ENCODE results near the gene BLOC1S3. TPM values are rescaled to one million over a fixed set of nuclear protein-coding genes. Genes with fewer than 3 reads are reported as not detected.

The BLOC1S3 gene
- total and polyA plus RNA-seq, 4 donors, result 2.3 to 15.1 (median 8.3) TPM

DNA sequence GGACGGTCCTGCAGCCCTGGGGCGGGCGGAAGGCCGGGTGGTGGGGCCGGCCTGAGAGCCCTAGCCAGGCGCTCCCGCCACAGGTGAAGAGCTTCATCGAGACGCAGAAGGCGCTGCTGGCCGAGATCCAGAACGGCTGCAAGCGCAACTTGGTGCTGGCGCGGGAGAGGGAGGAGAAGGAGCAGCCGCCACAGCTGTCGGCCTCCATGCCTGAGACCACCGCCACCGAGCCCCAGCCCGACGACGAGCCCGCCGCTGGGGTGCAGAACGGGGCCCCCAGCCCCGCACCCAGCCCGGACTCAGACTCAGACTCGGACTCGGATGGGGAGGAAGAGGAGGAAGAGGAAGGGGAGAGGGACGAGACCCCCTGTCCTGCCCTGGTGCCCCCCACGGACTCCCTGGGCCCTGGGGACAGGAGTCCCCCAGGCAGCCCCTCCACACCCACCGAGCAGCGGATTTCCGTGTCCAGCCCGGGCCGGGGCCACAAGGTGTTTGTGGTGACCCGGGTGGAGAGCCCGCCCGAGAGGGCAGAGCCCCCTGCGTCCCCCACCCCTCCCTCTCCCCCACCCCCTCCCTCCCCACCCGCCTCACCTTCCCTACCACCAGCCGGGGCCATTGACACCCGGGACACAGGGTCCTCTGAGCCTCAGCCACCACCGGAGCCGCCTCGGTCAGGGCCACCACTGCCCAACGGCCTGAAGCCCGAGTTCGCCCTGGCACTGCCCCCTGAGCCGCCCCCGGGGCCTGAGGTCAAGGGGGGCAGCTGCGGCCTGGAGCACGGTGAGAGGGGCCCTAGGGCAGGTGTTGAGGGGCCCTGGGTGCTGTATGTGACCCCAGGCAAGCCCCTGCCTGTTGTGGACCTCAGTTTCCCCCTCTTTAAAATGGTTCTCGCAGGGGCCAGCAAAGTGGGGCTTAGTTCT, 33.1 kb upstream of the BLOC1S3 start:
- Histone ChIP-seq H3K9me3 (ENCODE audit: control insufficient read depth, insufficient read depth, low read length) (no peaks in the 10 kb centered on the region), H3K4me3 (ENCODE audit: low read depth, low read length) (no peak overlapping the region), H3K27ac (ENCODE audit: low read depth, low read length) (no peak overlapping the region), H3K36me3 (ENCODE audit: control insufficient read depth, insufficient read depth, low read length) (peaks cover 85% of the 10 kb centered on the region), H3K27me3 (ENCODE audit: control insufficient read depth, insufficient read depth, low read length) (peaks cover 1% of the 10 kb centered on the region), H3K4me1 (ENCODE audit: control insufficient read depth, insufficient read depth, low read length) (peaks cover 7% of the 10 kb centered on the region)
- no peak for DNase-seq (ENCODE audit: low read depth in 4 of 6, low spot score in 6 of 6)
- 93% methylated on average over 37 of the region's 54 CpGs for WGBS (ENCODE audit: insufficient coverage)

DNA sequence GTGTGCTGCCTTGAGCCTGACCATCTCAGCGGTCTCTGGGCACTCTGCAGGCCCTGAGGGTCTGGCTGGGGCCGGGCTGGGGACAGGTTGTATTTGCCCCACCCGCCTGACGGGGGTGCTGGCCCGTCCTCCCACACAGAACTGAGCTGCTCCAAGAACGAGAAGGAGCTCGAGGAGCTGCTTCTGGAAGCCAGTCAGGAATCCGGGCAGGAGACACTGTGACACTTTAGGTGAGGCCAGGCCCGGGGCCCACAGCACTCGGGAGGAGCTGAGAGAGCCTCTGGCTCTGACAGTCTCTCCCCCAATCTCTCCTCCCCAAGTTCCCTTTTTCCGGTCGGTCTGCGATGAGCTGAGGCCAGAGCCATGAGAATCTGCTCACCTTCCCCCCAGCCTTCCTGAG, 32.3 kb upstream of the BLOC1S3 start:
- WGBS (ENCODE audit: insufficient coverage), result 71% methylated on average over 13 of the region's 13 CpGs
- Histone ChIP-seq H3K4me1 (ENCODE audit: control insufficient read depth, insufficient read depth, low read length) (peaks cover 8% of the 10 kb centered on the region), H3K27ac (ENCODE audit: low read depth, low read length) (no peak overlapping the region), H3K4me3 (ENCODE audit: low read depth, low read length) (no peak overlapping the region), H3K27me3 (ENCODE audit: control insufficient read depth, insufficient read depth, low read length) (peaks cover 8% of the 10 kb centered on the region), H3K36me3 (ENCODE audit: control insufficient read depth, insufficient read depth, low read length) (peaks cover 82% of the 10 kb centered on the region), H3K9me3 (ENCODE audit: control insufficient read depth, insufficient read depth, low read length) (no peaks in the 10 kb centered on the region)
- no peak for DNase-seq (ENCODE audit: low read depth in 4 of 6, low spot score in 6 of 6)

DNA sequence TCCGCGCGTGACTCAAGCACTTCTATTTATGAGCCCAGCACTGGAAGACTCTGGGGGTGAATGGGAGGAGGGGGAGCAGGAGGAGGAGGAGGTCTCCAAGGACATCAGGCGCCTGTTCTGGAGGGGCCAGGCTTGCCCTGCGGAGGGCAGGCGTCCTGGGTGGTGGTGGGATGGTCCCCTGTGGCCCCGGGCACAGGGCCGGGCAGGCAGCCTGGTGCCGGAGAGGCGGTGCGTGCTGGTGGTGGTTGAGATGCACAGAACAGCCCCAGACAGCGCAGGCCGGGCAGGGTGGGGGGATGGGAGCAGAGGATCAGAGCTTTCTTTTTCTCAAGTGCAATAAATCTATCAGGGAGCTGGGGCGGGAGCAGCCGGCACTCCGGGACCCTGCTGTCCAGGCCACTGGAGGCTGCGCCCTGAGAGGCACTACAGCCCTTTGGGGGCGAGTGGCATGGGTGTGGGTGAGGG, 31.8 kb upstream of the BLOC1S3 start:
- WGBS (ENCODE audit: insufficient coverage), result 59% methylated on average over 13 of the region's 18 CpGs
- Histone ChIP-seq H3K9me3 (ENCODE audit: control insufficient read depth, insufficient read depth, low read length) (no peaks in the 10 kb centered on the region), H3K36me3 (ENCODE audit: control insufficient read depth, insufficient read depth, low read length) (peaks cover 79% of the 10 kb centered on the region), H3K4me3 (ENCODE audit: low read depth, low read length) (no peak overlapping the region), H3K27ac (ENCODE audit: low read depth, low read length) (no peak overlapping the region), H3K27me3 (ENCODE audit: control insufficient read depth, insufficient read depth, low read length) (peaks cover 14% of the 10 kb centered on the region), H3K4me1 (ENCODE audit: control insufficient read depth, insufficient read depth, low read length) (peaks cover 13% of the 10 kb centered on the region)
- DNase-seq (ENCODE audit: low read depth in 4 of 6, low spot score in 6 of 6), result no peak

DNA sequence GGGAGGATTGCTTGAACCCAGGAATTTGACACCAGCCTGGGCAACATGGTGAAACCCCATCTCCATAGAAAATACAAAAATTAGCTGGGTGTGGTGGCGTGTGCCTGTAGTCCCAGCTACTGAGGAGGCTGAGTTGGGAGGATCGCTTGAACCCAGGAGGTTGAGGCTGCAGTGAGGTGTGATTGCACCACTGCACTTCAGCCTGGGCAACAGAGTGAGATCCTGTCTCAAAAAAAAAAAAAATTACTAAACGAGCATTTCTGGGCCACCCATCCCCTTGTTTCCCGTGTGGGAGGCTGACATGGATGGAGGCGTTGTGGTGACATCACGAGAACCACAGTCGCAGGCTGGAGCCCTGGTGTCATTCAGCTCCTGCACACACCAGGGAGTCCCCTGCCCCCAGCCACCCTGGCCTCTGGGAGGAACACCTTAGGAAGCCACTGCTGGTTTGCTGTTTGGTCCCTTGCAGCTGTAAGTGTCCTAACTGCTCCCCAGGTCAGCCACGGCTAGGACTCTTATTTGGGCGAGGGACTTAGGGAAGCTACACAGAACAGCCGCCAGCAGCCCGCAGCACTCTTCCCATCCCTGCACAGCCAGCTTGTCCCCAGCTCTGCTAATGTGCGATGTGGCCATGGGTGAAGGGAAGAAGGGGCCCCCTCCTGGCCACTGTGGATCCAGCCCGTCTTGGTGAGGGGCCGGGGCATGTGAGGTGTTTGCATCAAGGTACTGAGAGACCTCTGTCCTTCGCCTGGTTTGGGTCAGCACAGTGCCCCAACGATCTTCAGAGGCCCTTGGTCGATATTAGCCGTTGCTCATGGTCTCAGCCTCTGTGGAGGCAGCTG, 30.5 kb upstream of the BLOC1S3 start:
- Histone ChIP-seq H3K36me3 (ENCODE audit: control insufficient read depth, insufficient read depth, low read length) (peaks cover 66% of the 10 kb centered on the region), H3K9me3 (ENCODE audit: control insufficient read depth, insufficient read depth, low read length) (no peaks in the 10 kb centered on the region), H3K4me3 (ENCODE audit: low read depth, low read length) (no peak overlapping the region), H3K27me3 (ENCODE audit: control insufficient read depth, insufficient read depth, low read length) (peaks cover 24% of the 10 kb centered on the region), H3K27ac (ENCODE audit: low read depth, low read length) (no peak overlapping the region), H3K4me1 (ENCODE audit: control insufficient read depth, insufficient read depth, low read length) (peaks cover 26% of the 10 kb centered on the region)
- no peak for DNase-seq (ENCODE audit: low read depth in 4 of 6, low spot score in 6 of 6)
- WGBS (ENCODE audit: insufficient coverage), result 87% methylated on average over 13 of the region's 18 CpGs

DNA sequence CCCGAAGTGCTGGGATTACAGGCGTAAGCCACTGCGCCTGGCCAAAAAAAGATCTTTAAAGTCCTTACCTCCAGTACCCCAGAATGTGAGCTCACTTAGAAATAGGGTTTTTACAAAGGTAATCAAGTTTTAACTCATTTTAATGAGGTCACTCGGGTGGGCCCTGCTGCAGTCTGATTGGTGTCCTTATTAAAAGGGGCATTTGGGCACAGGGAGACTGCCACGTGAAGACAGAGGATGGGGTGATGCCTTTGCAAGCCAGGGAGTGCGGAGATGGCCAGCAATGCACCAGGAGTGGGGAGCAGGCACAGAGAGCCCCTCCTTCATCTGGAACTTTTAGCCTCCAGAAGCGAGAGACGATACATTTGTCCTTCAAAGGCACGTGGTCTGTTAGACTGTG, 29.5 kb upstream of the BLOC1S3 start:
- WGBS (ENCODE audit: insufficient coverage), result 88% methylated on average over 6 of the region's 9 CpGs
- no peak for DNase-seq (ENCODE audit: low read depth in 4 of 6, low spot score in 6 of 6)
- Histone ChIP-seq H3K27me3 (ENCODE audit: control insufficient read depth, insufficient read depth, low read length) (peaks cover 28% of the 10 kb centered on the region), H3K9me3 (ENCODE audit: control insufficient read depth, insufficient read depth, low read length) (no peaks in the 10 kb centered on the region), H3K4me3 (ENCODE audit: low read depth, low read length) (no peak overlapping the region), H3K4me1 (ENCODE audit: control insufficient read depth, insufficient read depth, low read length) (peaks cover 36% of the 10 kb centered on the region), H3K27ac (ENCODE audit: low read depth, low read length) (no peak overlapping the region), H3K36me3 (ENCODE audit: control insufficient read depth, insufficient read depth, low read length) (peaks cover 55% of the 10 kb centered on the region)

DNA sequence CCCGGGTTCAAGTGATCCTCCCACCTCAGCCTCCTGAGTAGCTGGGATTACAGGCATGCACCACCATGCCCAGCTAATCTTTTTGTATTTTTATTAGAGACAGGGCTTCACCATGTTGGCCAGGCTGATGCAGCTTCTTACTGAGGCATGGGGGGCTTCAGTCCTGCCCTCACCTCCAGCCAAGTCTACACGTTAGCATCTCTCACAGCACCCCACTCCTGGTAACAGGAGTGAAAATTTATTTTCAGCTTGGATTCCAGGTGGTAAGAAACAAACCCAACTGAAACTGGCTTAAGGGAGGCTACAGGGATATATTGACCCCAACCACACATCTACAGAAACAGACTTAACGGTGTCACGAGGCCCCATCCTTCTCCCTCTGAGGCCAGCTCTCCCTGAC, 28.4 kb upstream of the BLOC1S3 start:
- H3K27ac ChIP-seq (ENCODE audit: low read depth, low read length), result no peak overlapping the region
- H3K27me3 ChIP-seq (ENCODE audit: control insufficient read depth, insufficient read depth, low read length), result peaks cover 31% of the 10 kb centered on the region
- H3K9me3 ChIP-seq (ENCODE audit: control insufficient read depth, insufficient read depth, low read length), result no peaks in the 10 kb centered on the region
- H3K4me3 ChIP-seq (ENCODE audit: low read depth, low read length), result no peak overlapping the region
- peaks cover 42% of the 10 kb centered on the region for H3K4me1 ChIP-seq (ENCODE audit: control insufficient read depth, insufficient read depth, low read length)
- peaks cover 45% of the 10 kb centered on the region for H3K36me3 ChIP-seq (ENCODE audit: control insufficient read depth, insufficient read depth, low read length)
- DNase-seq (ENCODE audit: low read depth in 4 of 6, low spot score in 6 of 6), result no peak
- WGBS (ENCODE audit: insufficient coverage), result 90% methylated on average over 3 of the region's 4 CpGs

DNA sequence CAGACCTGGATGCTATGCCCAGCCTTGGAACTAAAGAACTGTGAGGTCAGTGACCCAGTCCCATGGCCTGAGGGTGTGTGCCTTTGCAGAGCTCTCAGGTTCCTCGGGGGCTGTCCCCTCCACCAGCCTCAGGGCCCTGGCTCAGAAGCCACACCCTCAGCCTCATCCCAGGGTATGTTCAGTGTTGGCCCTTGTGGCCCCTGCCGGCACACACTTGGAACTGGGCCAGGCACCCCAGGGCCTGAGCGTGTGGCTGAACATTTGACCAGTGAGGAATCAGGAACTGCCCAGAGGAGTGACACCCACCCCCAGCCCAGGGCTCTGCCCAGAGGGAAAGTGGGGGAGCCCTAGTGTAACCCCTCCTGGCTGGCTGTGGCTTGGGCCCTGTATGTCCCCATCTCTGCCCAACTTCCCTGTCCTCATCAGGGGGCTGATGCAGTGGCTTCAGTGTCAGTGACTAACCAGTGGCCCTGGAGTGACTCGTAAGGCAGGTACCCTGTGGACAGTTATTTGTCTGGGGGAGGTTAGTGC, 27.8 kb upstream of the BLOC1S3 start:
- H3K27me3 ChIP-seq (ENCODE audit: control insufficient read depth, insufficient read depth, low read length), result peaks cover 34% of the 10 kb centered on the region
- WGBS (ENCODE audit: insufficient coverage), result 55% methylated on average over 4 of the region's 4 CpGs
- H3K4me1 ChIP-seq (ENCODE audit: control insufficient read depth, insufficient read depth, low read length), result peaks cover 42% of the 10 kb centered on the region
- H3K27ac ChIP-seq (ENCODE audit: low read depth, low read length), result no peak overlapping the region
- peaks cover 39% of the 10 kb centered on the region for H3K36me3 ChIP-seq (ENCODE audit: control insufficient read depth, insufficient read depth, low read length)
- DNase-seq (ENCODE audit: low read depth in 4 of 6, low spot score in 6 of 6), result no peak
- H3K9me3 ChIP-seq (ENCODE audit: control insufficient read depth, insufficient read depth, low read length), result no peaks in the 10 kb centered on the region
- no peak overlapping the region for H3K4me3 ChIP-seq (ENCODE audit: low read depth, low read length)

DNA sequence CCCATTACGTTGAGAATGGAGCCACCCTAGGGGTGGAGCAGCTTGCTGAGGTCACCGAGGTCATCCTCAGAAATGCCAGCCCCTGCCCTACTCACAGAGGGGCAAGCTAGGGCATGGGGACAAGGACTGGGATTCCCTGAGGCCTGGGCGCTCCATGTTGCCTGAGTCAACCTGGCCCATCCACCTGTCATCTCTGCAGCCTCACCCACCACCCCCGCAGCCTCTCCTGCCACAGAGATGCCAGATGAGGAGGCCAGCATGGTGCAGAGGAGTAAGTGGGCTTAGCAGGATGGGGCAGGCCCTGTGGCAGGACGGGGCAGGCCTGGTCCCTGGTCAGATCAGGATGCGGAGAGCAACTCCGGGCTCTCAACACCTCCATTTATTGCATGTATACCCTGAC, 27.3 kb upstream of the BLOC1S3 start:
- H3K4me1 ChIP-seq (ENCODE audit: control insufficient read depth, insufficient read depth, low read length), result peaks cover 40% of the 10 kb centered on the region
- no peak for DNase-seq (ENCODE audit: low read depth in 4 of 6, low spot score in 6 of 6)
- 89% methylated on average over 6 of the region's 7 CpGs for WGBS (ENCODE audit: insufficient coverage)
- H3K36me3 ChIP-seq (ENCODE audit: control insufficient read depth, insufficient read depth, low read length), result peaks cover 38% of the 10 kb centered on the region
- H3K9me3 ChIP-seq (ENCODE audit: control insufficient read depth, insufficient read depth, low read length), result no peaks in the 10 kb centered on the region
- no peak overlapping the region for H3K27ac ChIP-seq (ENCODE audit: low read depth, low read length)
- H3K4me3 ChIP-seq (ENCODE audit: low read depth, low read length), result no peak overlapping the region
- H3K27me3 ChIP-seq (ENCODE audit: control insufficient read depth, insufficient read depth, low read length), result peaks cover 35% of the 10 kb centered on the region

DNA sequence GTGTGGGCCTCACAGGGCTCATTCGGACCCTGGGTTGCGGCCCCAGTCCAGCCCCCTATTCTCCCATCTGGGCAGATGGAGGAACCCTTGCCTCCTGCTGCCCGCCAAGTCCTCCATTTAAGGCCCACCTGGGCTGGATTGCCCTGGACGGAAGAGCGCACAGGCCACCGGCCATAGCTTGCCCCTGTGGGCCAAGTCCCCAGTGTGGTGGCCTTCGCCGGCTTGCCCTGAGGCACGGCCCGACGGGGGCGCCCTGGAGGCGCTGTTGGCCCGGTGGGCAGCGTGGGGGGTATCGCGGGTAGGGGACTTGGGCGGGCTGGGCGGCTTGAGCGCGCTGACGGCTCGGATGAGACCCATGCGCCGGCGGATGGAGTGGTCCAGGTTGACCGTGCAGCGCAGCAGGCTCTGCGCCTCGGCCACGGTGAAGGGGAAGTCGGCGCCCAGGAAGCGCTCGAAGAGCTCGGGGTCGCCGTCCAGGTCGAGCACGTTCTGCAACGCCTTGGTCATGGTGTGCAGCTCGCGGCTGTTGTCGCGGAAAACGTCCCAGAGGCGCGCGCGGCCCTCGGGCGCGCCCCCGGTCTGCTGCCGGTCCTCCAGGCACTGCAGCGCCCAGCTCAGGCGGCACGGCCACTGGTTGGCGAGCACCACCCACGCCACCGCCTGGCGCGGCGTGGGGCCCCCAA, 26.6 kb upstream of the BLOC1S3 start:
- Histone ChIP-seq H3K4me1 (ENCODE audit: control insufficient read depth, insufficient read depth, low read length) (peaks cover 35% of the 10 kb centered on the region), H3K27ac (ENCODE audit: low read depth, low read length) (no peak overlapping the region), H3K4me3 (ENCODE audit: low read depth, low read length) (no peak overlapping the region), H3K9me3 (ENCODE audit: control insufficient read depth, insufficient read depth, low read length) (no peaks in the 10 kb centered on the region), H3K36me3 (ENCODE audit: control insufficient read depth, insufficient read depth, low read length) (peaks cover 33% of the 10 kb centered on the region), H3K27me3 (ENCODE audit: control insufficient read depth, insufficient read depth, low read length) (peaks cover 38% of the 10 kb centered on the region)
- no peak for DNase-seq (ENCODE audit: low read depth in 4 of 6, low spot score in 6 of 6)
- 10% methylated on average over 64 of the region's 64 CpGs for WGBS (ENCODE audit: insufficient coverage)
